ENCODE data around the gene ZNF552. TPM values are rescaled to one million over a fixed set of nuclear protein-coding genes. Genes with fewer than 3 reads are reported as not detected.

The ZNF552 gene
- total and polyA plus RNA-seq, 2 of the 13 experiments (the other 11 are each of a cell fraction or from before 2014, with no cell fraction given) = 8.1 to 16.6 TPM

DNA sequence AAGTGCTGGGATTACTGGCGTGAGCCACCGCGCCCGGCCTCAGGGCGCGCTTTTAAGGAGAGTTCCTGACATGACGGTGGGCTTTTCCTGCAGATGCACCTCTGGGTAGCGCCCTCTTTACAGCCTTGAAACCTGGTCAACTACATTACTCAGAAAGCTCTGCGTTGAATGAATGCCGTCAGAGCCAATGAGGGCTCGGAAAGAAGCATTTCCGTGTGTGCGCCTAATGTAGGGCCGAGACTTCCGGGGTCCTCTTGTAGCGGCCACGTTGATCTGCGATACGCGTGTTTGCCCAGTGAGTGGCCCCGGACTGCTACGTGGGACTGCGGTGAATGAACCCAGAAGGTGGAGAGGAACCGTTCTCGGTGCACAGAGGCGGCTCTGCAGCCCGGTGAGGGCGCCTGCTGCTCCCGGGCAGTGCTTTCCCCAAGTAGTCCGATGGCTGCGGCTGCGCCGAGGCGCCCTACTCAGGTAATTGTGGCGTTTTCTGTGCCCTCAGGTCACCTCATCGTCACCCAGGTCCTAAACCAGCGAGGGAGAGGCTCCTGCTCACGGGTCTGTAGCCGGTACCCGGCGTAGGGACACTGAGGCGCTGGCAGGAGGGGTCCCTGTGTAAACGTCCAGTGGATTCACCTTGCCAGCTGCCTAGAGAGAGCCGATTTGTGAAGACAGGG is 4.9 kb upstream of the ZNF552 start (continued):
- TF ChIP-seq ZNF800 (CRISPR knock-in tag; IDR thresholded peaks at IDR 0.05) = peak; percentile 77; the same call in 1 of the 2 replicates
- no peak for TF ChIP-seq ZNF367 (CRISPR knock-in tag; IDR thresholded peaks at IDR 0.05; ENCODE audit: borderline replicate concordance)
- no peak for TF ChIP-seq RFX3 (CRISPR knock-in tag; IDR thresholded peaks at IDR 0.05)
- peak; percentile 49; the same call in 1 of the 2 replicates for TF ChIP-seq SIX4 (CRISPR knock-in tag; IDR thresholded peaks at IDR 0.05)
- no peak for TF ChIP-seq FOXP1 (IDR thresholded peaks at IDR 0.05)
- TF ChIP-seq FOXP1 (CRISPR knock-in tag; IDR thresholded peaks at IDR 0.05) = no peak
- TF ChIP-seq HNF1B (CRISPR knock-in tag; IDR thresholded peaks at IDR 0.05) = peak; percentile 70; the same call in 1 of the 2 replicates
- peak; percentile 97 for TF ChIP-seq YEATS4 (CRISPR knock-in tag; IDR thresholded peaks at IDR 0.05; ENCODE audit: borderline replicate concordance)
- TF ChIP-seq ZNF260 (CRISPR knock-in tag; IDR thresholded peaks at IDR 0.05; ENCODE audit: borderline replicate concordance, low read depth) = no peak
- no peak for TF ChIP-seq ATF7 (IDR thresholded peaks at IDR 0.05)
- no peak for TF ChIP-seq ATF7 (CRISPR knock-in tag; IDR thresholded peaks at IDR 0.05)
- TF ChIP-seq CEBPB (IDR thresholded peaks at IDR 0.05; ENCODE audit: borderline replicate concordance, low read depth, low read length) = no peak
- no peak for TF ChIP-seq ZNF3 (CRISPR knock-in tag; IDR thresholded peaks at IDR 0.05)
- TF ChIP-seq ZNF891 (CRISPR knock-in tag; IDR thresholded peaks at IDR 0.05) = peak; percentile 85; the same call in 1 of the 2 replicates
- peak; percentile 97 for TF ChIP-seq SAP130 (CRISPR knock-in tag; IDR thresholded peaks at IDR 0.05; ENCODE audit: low read depth)
- TF ChIP-seq HMGXB3 (CRISPR knock-in tag; IDR thresholded peaks at IDR 0.05; ENCODE audit: borderline replicate concordance) = peak; percentile 92
- no peak for TF ChIP-seq HES4 (CRISPR knock-in tag; IDR thresholded peaks at IDR 0.05; ENCODE audit: borderline replicate concordance)
- TF ChIP-seq ELF4 (CRISPR knock-in tag; IDR thresholded peaks at IDR 0.05; ENCODE audit: borderline replicate concordance) = peak; percentile 75; the same call in 1 of the 2 replicates
- TF ChIP-seq ZXDC (CRISPR knock-in tag; IDR thresholded peaks at IDR 0.05) = peak; percentile 30; the same call in 1 of the 2 replicates
- peak; percentile 52; the same call in 1 of the 2 replicates for TF ChIP-seq RXRB (CRISPR knock-in tag; IDR thresholded peaks at IDR 0.05; ENCODE audit: borderline replicate concordance)
- no peak for TF ChIP-seq PHB2 (IDR thresholded peaks at IDR 0.05; ENCODE audit: partially characterized antibody)
